Neural cell (in vitro differentiated cells): ENCODE results near the gene HK2. TPM values are rescaled to one million over a fixed set of nuclear protein-coding genes. Genes with fewer than 3 reads are reported as not detected.

Experiments used
- H2AFZ ChIP-seq: fragments of 200-600, 300-800 bp; sonication (generic), shearing (Covaris generic); 2 replicates; pipeline ENCODE4 v1.6.0; 2014; ENCODE audit warnings: low read depth, mild to moderate bottlenecking, antibody characterized with exemption, low read length, moderate library complexity
- H3F3A ChIP-seq: fragments of 200-600 bp; shearing (Covaris generic); 2 replicates; pipeline ENCODE4 v1.6.1; 2016; ENCODE audit warnings: mild to moderate bottlenecking, moderate library complexity, mixed read lengths, antibody characterized with exemption, low read length; ENCODE audit not compliant: insufficient read depth, poor library complexity, severe bottlenecking
- H3K27ac ChIP-seq: fragments of 200-600, 300-800 bp; sonication (generic), shearing (Covaris generic); 2 replicates; pipeline ENCODE4 v1.5.1; 2014; ENCODE audit warnings: mild to moderate bottlenecking, low read length, moderate library complexity
- H3K27me3 ChIP-seq: fragments of 300-800, 200-600 bp; sonication (generic), shearing (Covaris generic); 2 replicates; pipeline ENCODE4 v1.6.0; 2014; ENCODE audit warnings: mild to moderate bottlenecking, low read depth, low read length, moderate library complexity; ENCODE audit not compliant: insufficient read depth
- H3K36me3 ChIP-seq: fragments of 300-800, 200-600 bp; sonication (generic), shearing (Covaris generic); 2 replicates; pipeline ENCODE4 v1.5.1; 2014; ENCODE audit warnings: mild to moderate bottlenecking, antibody characterized with exemption, low read length, moderate library complexity; ENCODE audit not compliant: insufficient read depth
- H3K4me2 ChIP-seq: fragments of 300-800, 200-600 bp; sonication (generic), shearing (Covaris generic); 2 replicates; pipeline ENCODE4 v1.6.0; 2014; ENCODE audit warnings: mild to moderate bottlenecking, low read length
- H3K4me3 ChIP-seq: fragments of 300-800, 200-600 bp; sonication (generic), shearing (Covaris generic); 2 replicates; pipeline ENCODE4 v1.5.1; 2014; ENCODE audit warnings: mild to moderate bottlenecking, low read length, moderate library complexity
- H3K79me2 ChIP-seq: fragments of 200-600 bp; shearing (Covaris generic); replicated peaks from 2 replicates; pipeline ENCODE4 v1.6.0; 2014; ENCODE audit warnings: mild to moderate bottlenecking, low read length, moderate library complexity; ENCODE audit not compliant: insufficient read depth
- H3K9ac ChIP-seq: fragments of 300-800, 200-600 bp; sonication (generic), shearing (Covaris generic); 2 replicates; pipeline ENCODE4 v1.6.1; 2016; ENCODE audit warnings: mild to moderate bottlenecking, low read length, mixed read lengths
- H3K9me2 ChIP-seq: fragments of 200-600 bp; shearing (Covaris generic); 2 replicates; pipeline ENCODE4 v1.6.1; 2016; ENCODE audit warnings: mild to moderate bottlenecking, low read length, mixed read lengths; ENCODE audit not compliant: insufficient read depth
- H3K9me3 ChIP-seq: fragments of 200-600, 300-800 bp; sonication (generic), shearing (Covaris generic); 2 replicates; pipeline ENCODE4 v1.6.1; 2016; ENCODE audit warnings: mild to moderate bottlenecking, mixed run types, low read length, moderate library complexity, mixed read lengths
- H4K20me1 ChIP-seq: fragments of 200-600 bp; shearing (Covaris generic); 2 replicates; pipeline ENCODE4 v1.6.1; 2016; ENCODE audit warnings: mild to moderate bottlenecking, mixed run types; ENCODE audit not compliant: insufficient read depth
- EP300 ChIP-seq: fragments of 450-650 bp; conservative IDR thresholded peaks from 2 replicates; pipeline ENCODE4 v1.6.1; 2014; ENCODE audit warnings: antibody characterized with exemption, mild to moderate bottlenecking, moderate library complexity; ENCODE audit not compliant: poor library complexity, severe bottlenecking
- EZH2 ChIP-seq: fragments of 200-600, 300-800 bp; shearing (Covaris generic), sonication (generic); IDR thresholded peaks from 2 replicates; pipeline ENCODE4 v1.6.1; 2014; ENCODE audit warnings: antibody characterized with exemption, low read length, borderline replicate concordance, mild to moderate bottlenecking; ENCODE audit not compliant: insufficient read depth, poor library complexity, severe bottlenecking
- MXI1 ChIP-seq: fragments of 450-650 bp; conservative IDR thresholded peaks from 2 replicates; pipeline ENCODE4 v1.6.1; 2014; ENCODE audit warnings: antibody characterized with exemption, mild to moderate bottlenecking; ENCODE audit not compliant: poor library complexity, severe bottlenecking
- POLR2AphosphoS5 ChIP-seq: IDR thresholded peaks from 2 replicates; pipeline ENCODE4 v1.6.1; 2012
- RAD21 ChIP-seq: fragments of 450-650 bp; conservative IDR thresholded peaks from 2 replicates; pipeline ENCODE4 v1.6.1; 2014; ENCODE audit warnings: antibody characterized with exemption, mild to moderate bottlenecking, moderate library complexity
- SMC3 ChIP-seq: fragments of 450-650 bp; conservative IDR thresholded peaks from 2 replicates; pipeline ENCODE4 v1.6.1; 2014; ENCODE audit warnings: antibody characterized with exemption, mild to moderate bottlenecking, moderate library complexity; ENCODE audit not compliant: poor library complexity
- TAF1 ChIP-seq: IDR thresholded peaks from 2 replicates; pipeline ENCODE4 v1.6.1; 2012; ENCODE audit warnings: low read depth
- polyA plus RNA-seq: library from polyadenylated mRNA; depleted of rRNA; stranded (reverse); fragments of >200 nt; gene quantifications from 2 replicates; pipeline ENCODE4 v1.2.3, GENCODE V29; 2014
- TF ChIP-seq, protein P1 (sequence below): IDR thresholded peaks from 2 replicates; pipeline ENCODE4 v1.6.1; 2012; ENCODE audit warnings: borderline replicate concordance
- TF ChIP-seq, protein P2 (sequence below): fragments of 450-650 bp; IDR thresholded peaks from 2 replicates; pipeline ENCODE4 v1.5.1; 2014; ENCODE audit warnings: antibody characterized with exemption, mild to moderate bottlenecking, moderate library complexity; ENCODE audit not compliant: poor library complexity, severe bottlenecking

HK2 gene
- polyA plus RNA-seq, 1 donor from 2014 or later, result 0.47 TPM

DNA sequence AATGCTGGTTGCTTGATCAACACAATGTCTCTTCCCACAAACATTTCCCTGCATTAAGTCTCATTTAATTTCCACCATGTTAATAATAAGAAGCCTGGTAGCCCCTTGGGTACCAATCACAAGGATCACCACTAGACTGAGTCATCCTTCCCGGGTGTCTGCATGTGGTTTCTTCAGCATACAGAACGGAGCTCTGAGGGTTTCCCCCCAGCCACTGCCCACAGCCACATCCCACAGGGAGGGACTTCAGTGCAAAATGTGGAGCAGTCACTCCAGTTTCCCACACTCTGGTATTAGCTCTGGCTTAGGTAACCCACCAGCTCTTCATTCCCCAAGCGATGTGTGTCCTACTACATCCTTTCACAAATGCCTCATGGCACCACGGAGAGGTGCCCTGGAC lies 81.8 kb downstream of the HK2 start:
- Histone ChIP-seq H4K20me1 (no peaks in the 10 kb centered on the region), H3K4me2 (no peak overlapping the region), H3K27me3 (no peaks in the 10 kb centered on the region), H3K36me3 (no peaks in the 10 kb centered on the region), H3K4me3 (no peak overlapping the region), H3K9me3 (no peaks in the 10 kb centered on the region), H3F3A (no peaks in the 10 kb centered on the region), H3K9me2 (no peaks in the 10 kb centered on the region), H3K79me2 (no peaks in the 10 kb centered on the region), H3K9ac (no peak overlapping the region), H2AFZ (no peak overlapping the region), H3K27ac (no peak overlapping the region)
- TF ChIP-seq, protein P1, sequence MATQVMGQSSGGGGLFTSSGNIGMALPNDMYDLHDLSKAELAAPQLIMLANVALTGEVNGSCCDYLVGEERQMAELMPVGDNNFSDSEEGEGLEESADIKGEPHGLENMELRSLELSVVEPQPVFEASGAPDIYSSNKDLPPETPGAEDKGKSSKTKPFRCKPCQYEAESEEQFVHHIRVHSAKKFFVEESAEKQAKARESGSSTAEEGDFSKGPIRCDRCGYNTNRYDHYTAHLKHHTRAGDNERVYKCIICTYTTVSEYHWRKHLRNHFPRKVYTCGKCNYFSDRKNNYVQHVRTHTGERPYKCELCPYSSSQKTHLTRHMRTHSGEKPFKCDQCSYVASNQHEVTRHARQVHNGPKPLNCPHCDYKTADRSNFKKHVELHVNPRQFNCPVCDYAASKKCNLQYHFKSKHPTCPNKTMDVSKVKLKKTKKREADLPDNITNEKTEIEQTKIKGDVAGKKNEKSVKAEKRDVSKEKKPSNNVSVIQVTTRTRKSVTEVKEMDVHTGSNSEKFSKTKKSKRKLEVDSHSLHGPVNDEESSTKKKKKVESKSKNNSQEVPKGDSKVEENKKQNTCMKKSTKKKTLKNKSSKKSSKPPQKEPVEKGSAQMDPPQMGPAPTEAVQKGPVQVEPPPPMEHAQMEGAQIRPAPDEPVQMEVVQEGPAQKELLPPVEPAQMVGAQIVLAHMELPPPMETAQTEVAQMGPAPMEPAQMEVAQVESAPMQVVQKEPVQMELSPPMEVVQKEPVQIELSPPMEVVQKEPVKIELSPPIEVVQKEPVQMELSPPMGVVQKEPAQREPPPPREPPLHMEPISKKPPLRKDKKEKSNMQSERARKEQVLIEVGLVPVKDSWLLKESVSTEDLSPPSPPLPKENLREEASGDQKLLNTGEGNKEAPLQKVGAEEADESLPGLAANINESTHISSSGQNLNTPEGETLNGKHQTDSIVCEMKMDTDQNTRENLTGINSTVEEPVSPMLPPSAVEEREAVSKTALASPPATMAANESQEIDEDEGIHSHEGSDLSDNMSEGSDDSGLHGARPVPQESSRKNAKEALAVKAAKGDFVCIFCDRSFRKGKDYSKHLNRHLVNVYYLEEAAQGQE, result no peak
- no peak for TF ChIP-seq TAF1
- TF ChIP-seq, protein P2, sequence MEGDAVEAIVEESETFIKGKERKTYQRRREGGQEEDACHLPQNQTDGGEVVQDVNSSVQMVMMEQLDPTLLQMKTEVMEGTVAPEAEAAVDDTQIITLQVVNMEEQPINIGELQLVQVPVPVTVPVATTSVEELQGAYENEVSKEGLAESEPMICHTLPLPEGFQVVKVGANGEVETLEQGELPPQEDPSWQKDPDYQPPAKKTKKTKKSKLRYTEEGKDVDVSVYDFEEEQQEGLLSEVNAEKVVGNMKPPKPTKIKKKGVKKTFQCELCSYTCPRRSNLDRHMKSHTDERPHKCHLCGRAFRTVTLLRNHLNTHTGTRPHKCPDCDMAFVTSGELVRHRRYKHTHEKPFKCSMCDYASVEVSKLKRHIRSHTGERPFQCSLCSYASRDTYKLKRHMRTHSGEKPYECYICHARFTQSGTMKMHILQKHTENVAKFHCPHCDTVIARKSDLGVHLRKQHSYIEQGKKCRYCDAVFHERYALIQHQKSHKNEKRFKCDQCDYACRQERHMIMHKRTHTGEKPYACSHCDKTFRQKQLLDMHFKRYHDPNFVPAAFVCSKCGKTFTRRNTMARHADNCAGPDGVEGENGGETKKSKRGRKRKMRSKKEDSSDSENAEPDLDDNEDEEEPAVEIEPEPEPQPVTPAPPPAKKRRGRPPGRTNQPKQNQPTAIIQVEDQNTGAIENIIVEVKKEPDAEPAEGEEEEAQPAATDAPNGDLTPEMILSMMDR, result no peak
- no peak for TF ChIP-seq RAD21

DNA sequence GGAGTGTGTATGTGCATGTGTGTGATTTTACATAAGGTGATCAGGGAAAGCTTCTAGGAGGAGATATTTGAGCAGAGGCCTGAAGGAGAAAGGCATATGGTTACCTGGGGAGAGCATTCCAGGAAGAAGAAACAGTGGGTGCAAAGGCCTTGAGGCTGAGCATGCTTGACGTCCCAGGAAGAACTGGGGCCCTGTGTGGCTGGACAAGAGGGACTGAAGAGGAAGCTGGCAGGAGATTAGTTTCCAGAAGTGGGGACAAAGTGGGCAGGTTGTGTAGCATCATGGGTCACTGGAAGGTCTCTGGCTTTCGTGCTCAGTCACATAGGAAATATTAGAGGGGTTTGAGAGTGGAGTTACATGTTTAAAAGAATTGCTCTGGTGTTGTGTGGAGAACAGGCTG lies 82.5 kb downstream of the HK2 start:
- H3K79me2 ChIP-seq, result no peaks in the 10 kb centered on the region
- no peaks in the 10 kb centered on the region for H3K9me3 ChIP-seq
- no peaks in the 10 kb centered on the region for H3K9me2 ChIP-seq
- no peaks in the 10 kb centered on the region for H3K36me3 ChIP-seq
- H3K4me2 ChIP-seq, result no peak overlapping the region
- H3F3A ChIP-seq, result no peaks in the 10 kb centered on the region
- no peak overlapping the region for H3K9ac ChIP-seq
- no peaks in the 10 kb centered on the region for H4K20me1 ChIP-seq
- no peaks in the 10 kb centered on the region for H3K27me3 ChIP-seq
- TF ChIP-seq MXI1 (no peak), SMC3 (no peak), RAD21 (no peak), POLR2AphosphoS5 (no peak), TAF1 (no peak), EP300 (no peak), EZH2 (no peak)
- TF ChIP-seq, protein P2, result no peak
- TF ChIP-seq, protein P1, result no peak
- H3K4me3 ChIP-seq, result no peak overlapping the region
- H2AFZ ChIP-seq, result no peak overlapping the region
- H3K27ac ChIP-seq, result no peak overlapping the region
